HG02759 (cell line): Measurements from ENCODE around the gene RAD1.
"Not testable (repeated sequence)": the region's sequence is repeated elsewhere in the genome, so short reads cannot be mapped to it uniquely, and the experiment has no call there.

Source experiments
- ATAC-seq: cut with Tn5 transposase; IDR thresholded peaks from one replicate; pipeline ENCODE4 v1.9.1; 2021; ENCODE audit warnings: mild to moderate bottlenecking, moderate library complexity; ENCODE audit not compliant: unreplicated experiment

The RAD1 gene, protein sequence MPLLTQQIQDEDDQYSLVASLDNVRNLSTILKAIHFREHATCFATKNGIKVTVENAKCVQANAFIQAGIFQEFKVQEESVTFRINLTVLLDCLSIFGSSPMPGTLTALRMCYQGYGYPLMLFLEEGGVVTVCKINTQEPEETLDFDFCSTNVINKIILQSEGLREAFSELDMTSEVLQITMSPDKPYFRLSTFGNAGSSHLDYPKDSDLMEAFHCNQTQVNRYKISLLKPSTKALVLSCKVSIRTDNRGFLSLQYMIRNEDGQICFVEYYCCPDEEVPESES

DNA sequence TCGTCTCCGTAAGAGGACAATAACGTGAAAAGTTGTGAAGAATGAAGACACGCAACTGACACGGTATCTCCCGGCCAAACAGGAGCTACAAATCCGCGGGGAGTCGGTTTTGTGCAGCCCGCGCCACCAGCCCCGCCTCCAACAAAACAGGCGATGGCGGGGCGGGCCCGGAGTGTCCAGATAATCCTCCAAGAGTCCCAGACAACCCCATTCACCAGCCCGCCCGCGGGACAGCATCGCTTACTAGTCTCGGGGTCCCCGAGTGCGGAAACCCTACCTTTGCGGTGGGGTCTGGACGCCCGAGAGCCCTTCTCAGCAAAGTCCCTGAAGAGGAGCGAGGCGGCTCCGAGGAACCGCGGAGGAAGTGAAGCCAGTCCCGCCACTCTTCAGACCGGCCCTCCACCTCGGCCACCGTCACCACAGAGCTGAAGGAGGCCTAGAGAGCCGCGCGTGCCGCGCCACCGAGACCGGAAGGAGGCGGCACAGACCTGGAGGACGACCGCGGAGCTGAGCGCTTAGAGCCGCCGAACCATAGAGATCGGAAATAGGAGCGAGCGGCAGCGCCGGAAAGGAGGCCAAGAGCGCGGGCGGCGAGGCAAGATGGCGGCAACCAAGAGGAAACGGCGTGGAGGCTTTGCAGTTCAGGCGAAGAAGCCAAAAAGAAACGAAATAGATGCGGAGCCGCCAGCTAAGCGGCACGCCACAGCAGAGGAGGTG is at the start of gene RAD1, which contains the start of gene BRIX1:
TSS of gene RAD1 (minus strand) at position 366 of the 717 bp plus-strand sequence. CDS start 612 bp downstream, outside the sequence.
TSS of gene BRIX1 (plus strand) at position 573 of the 717 bp plus-strand sequence. CDS start at position 601, 28 bp downstream.
- peak; percentile 97 for ATAC-seq

DNA sequence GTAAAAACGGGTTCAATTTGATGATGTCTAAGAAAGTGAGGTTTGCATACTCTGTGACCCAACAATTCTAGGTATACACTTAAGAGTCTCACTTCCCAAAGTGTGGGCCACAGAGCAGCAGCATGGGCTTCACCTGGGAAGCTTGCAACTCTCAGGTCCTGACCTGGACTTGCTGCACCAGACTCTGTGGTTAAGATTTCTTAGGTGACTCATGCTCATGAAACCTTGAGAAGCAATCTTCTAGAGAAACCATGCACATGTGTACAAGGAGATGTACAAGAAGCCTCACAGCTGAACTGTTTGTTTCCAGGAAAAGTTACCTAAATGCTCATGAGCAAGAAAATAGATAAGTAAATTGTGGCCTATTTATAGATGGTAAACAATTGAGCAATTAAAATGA is 44.0 kb upstream of the RAD1 start:
- ATAC-seq: peak; percentile 96

DNA sequence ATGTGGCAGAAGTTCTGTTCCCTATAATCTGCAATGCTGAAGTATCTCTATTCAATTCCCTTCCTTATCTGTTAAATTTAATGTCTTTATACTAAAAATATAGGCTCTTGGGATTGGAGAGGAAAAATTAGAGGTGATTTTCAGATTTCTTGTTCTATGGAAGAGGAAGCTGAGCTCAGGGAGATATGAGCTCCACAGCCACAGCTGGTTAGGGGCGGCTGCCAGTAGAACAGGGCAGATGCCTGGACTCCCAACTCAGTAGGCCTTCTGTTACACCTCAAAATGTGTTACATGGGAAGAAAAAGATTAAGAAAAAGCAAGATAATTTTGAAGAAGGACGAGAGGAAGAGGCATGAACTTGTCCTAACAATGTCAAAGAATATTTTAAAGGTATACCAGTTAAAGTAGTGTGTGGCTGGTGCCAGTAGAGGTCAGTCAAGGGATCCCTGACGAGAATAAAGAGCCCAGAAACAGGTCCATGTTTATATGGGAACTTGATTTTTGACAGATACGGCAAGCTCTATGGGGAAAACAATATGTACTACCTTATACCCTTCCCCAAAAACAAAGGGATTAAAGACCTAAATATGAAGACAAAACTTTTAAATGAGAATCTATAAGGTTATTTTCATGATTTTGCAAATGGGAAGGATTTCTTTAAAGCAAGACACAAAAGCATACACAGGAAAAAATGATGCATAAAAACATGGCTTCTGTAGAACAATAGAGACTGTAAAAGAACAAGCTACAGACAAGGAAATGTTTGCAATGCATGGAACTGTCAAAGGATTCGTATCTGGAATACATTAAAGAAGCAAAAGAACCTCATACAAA is 42.8 kb upstream of the RAD1 start:
- no peak for ATAC-seq

DNA sequence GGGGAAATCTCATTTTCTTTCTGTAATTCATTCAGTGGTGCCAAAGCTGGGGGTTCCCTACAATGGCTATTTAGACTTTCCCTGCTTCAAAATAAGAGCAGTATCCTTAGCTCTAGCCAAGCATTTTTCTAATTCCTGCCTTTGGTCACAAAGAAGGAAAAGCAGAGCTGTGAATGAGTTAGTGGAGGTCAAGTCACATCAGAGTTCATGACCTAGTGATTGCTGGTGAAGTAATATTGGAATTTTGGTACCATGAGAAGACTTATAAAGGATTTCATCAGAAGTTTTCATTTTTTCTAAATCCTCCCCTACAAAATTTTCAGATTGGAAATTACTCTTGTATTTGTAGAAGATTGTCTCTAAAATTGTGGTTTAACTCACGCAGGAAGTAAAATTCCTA is 42.0 kb upstream of the RAD1 start:
- ATAC-seq: no peak

DNA sequence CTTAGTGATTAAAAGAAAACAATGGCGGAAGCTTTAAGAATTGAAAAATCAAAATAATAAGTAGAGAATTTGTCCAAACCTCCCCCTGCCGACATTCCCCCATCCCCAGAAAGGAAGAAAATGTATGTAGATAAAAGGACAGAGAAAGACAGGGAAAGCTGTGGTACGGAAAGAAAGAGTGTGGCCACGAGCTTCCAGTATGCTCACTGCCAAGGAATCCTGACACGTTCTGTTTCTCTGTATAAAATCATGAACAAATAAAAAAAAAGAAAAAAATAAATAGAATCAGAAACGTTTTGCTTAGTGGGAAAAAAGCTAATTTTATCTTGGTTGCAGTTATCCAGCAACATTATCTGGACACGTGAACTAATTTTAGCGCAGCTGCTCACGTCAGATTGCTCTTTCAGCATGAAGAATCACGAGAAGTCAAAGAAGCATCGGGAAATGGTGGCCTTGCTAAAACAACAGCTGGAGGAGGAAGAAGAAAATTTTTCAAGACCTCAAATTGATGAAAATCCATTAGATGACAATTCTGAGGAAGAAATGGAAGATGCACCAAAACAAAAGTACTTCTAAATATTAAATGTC is 29.2 kb upstream of the RAD1 start:
- ATAC-seq: no peak

DNA sequence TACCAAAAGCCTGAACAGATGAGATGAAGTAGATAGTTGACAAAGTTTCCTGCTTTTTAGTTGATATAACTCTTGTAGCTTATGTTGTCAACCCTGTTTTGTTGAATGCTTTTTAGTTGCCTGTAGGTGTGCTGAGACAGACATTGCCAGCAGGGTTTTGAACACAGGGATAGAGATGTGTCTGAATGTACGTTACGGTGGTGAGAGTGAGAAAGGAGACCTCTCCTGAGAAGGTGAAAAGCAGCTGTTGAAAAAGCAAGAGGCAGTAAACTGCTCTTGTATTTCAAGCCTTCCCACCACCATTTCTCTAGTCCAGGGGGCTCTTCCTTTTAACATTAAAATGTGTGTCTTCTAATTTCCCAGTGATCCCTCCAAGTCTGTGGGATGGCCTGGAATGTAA is 28.7 kb upstream of the RAD1 start:
- ATAC-seq: no peak

DNA sequence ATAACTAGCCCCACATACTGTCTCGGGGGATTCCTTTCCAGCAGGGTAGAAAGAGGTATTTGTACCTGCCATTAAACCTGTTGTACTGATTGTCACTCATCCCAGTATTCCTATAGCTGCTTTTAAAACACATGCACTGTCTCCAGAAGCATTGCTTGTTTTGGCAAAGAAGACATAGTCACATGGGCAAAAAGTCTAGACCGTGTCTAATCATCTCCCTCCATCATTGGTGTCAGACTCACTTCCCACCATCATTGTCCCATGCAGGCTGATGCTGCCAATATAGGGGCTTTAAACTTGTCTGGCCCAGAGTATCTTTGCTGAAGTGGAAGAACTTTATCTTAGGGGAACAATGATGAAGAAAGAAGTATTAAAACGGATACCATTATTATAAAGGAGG is 26.6 kb upstream of the RAD1 start:
- ATAC-seq: no peak

DNA sequence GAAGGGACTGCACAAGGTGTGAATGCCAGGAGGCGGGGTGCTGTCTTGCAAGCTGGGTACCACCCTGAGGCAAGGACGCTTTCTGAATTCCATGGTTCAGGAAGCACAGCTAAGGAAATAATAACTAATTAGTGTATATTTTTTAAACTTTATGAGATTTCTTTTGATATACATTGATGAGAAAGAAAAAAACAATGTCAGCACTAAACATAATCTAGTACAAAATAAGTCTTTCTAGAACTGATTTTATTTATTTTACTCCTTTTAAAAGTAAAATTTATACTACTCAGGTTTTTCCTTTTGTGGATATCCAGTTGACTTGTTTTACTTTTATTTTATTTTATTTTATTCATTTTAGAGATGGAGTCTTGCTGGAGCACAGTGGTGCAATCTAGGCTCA is 17.6 kb upstream of the RAD1 start:
- no peak for ATAC-seq

DNA sequence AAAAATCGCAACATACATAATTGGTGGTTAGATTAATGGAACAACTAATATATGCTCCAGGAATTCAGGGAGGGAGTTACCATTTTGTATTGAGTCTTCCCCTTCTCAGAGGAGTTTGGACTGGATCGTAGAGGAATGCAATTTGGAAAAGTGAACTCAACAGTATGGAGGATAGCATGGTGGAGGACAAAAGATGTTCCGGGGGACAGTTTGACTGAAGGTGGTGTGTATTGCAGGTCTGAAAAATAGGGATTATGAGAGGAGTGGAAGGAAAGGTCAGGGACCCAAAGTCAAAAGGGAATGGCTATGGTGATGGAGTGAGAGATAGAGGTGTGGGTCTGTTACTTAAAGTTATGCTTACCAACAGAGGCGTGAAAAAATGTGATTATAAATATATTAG is 15.6 kb upstream of the RAD1 start:
- no peak for ATAC-seq

DNA sequence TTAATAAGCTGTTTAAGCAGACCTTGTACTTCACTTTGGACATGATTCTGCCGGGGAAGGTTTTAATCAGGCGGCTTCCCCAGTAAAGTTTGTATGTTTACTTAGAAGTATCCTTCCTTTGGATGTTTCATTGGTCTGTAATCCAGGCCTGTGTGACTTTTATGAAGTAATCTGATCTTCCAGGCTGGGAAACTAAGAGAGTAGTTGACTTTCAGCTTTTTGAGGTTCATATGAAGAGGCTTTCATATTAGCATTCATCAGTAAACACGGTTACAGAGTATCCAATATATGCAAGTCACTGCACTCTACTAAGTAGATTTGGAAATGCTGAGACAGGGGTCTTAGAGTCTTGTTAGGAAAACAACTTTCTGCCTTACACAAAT is 15.1 kb upstream of the RAD1 start:
- no peak for ATAC-seq

DNA sequence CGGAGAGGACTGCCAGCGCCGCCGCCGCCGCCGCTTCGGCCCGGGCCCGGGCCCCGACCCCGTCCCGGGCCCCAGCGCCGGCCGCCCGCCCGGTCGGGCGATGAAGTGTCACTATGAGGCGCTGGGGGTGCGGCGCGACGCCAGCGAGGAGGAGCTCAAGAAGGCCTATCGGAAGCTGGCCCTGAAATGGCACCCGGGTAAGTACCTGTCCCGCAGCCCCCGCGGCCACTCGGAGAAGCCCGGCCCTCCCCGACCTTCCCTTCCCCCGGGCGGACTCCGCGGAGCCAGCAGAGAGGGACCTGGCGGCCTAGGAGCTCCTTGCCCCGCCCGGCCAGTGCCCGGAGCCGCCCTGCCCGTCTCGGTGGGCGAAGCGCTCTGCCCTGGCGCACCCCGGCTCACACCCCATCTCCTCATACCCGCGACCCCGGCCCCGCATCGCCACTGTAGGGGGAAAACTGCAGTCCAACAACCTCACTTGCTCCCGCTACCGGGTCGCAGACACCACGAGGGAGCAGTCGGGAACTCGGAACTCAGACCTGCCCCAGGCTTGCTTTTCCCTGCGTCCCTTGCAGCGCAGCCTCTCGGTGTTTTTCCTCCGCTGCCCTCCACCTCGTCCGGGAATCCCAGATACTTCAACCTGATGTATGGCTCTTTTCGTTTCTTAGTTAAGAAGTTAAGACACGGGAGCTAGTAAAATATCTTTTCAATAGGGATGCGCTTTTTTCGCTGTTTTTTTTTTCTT is 14.6 kb upstream of the RAD1 start:
- ATAC-seq: peak; percentile 80

DNA sequence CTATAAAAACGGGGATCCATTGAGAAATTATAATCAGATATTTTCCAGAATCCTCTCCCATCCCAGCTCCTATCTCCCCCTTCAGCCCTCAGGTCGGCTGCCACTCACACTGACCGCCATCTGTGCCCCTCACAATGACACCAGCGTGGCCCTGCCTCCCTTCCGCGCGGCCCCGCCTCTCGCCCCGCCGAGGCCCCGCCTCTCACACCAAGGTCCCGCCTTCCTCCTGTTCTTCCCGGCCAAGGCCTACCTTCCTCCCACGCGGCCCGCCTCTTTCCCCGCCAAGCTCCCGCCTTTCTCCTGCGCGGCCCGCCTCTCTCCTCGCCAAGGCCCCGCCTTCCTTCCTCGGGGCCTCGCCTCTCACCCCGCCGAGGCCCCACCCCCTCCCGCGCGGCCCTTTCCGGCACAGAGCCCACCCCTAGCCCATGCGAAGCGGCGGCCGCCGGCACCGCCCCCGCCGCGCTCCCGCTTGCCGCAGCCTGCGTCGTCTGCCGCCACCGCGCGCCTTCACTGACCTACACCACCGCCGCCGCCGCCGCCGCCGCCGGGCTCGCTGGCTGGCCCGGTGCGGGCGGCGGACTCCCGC is 13.9 kb upstream of the RAD1 start, which contains the start of gene DNAJC21:
TSS of gene DNAJC21 (plus strand) at position 426 of the 586 bp plus-strand sequence. CDS start 261 bp downstream, outside the sequence.
- ATAC-seq: peak; percentile 87

DNA sequence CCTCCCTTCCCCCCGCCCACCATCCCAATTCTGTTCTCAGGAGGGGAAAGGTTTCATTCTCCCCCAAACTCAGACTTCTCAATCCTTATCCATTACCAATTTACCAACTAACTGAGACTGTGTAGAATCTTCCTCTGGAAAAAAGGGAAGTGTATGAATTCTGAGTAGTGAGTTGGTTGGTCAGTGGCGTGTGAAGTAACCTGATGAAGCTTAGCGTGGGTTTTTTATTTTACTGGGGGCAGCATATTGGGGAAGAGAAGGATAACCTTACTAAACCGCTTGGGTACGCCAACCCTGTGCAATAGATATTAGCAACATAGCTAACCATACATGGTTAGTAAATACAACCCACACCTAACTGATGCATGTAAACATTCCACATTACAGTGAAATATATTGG is 13.0 kb upstream of the RAD1 start:
- no peak for ATAC-seq

DNA sequence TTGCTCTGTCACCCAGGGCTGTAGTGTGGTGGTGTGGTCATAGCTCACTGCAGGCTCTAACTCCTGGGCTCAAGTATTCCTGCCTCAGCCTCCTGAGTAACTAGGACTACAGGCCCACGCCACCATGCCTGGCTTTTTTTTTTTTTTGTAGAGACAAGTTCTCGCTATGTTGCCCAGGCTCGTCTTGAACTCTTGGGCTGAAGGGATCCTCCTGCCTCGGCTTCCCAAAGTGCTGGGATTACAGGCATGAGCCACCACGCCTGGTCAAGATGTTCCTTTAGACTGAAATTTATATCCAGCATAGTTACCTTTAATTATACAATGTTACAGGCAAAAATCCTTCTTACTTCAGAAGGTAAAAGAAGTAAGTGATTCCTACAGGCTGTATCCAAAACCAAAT is 12.5 kb upstream of the RAD1 start:
- no peak for ATAC-seq

DNA sequence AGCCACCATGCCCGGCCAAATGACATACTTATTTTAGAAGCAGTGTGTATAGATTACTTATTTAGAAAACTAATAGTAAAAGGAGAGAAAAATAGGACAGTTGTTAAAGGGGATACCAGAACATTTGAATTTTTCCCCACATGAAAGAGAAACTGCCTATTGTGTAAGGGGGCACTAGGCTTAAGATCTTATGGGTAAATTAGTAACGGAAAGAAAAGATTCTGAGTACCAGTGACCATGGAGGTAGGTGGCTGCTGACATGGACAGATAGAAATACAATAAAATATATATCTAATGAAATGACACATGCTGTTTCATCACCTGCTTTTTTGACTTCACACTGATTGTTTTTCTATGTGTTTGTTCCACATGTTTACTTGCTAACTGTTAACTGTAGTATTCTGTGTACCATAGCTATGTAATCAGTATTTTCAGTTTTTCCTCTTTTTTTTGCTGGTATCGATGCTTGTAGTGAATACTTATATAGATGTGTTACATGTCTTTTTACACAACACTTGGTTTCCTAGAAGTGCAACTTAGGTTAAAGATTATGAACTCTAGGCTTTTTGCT is 11.1 kb upstream of the RAD1 start:
- ATAC-seq: no peak

DNA sequence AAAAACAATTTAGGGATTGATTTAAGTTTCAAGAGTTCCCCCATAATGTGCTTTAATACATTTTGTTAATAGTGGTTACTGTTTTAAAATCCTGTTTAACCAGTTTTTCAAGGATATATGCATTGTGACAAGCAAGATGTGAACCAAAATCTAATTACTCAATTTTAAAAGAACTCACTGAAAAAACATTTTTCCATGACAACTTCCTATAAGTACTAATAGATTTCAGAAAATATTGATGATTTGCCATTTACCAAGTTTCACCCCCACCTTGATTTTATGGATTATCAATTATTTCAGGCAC is 9.1 kb upstream of the RAD1 start:
- no peak for ATAC-seq

DNA sequence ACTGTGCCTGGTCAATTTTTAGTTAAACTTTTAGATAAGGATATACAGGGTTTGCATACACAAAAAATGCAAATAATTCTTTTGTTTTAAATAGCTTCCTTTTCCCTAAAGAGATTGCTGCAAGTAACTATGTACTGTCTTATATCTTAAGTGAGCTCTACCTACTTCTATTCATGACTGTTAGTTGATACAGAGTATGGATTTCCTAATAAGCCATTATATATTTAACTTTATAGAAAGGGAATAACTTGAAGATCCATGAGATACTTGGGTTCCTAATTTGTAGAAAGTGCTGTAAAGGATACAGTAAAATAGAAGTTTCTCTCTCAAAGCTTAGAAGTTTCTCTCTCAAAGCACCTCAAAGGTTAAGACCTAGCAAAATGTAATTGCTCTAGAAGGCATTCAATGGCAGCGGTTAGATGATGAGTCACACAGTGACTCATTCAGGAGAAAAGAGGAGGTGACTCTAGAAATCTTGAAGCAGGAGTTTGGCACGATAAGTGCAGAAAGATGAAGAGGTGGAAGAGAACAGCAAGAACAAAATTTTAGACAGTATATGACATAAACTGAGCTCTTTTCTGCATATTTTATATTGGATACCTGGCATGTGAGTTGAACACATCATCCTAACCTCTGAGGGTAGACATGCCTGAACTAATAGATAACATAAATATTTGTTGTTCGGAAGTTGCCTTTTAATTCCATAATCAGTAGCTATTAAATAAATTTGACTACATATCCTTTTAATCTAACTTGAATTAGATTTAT is 8.6 kb upstream of the RAD1 start:
- peak; percentile 81 for ATAC-seq

DNA sequence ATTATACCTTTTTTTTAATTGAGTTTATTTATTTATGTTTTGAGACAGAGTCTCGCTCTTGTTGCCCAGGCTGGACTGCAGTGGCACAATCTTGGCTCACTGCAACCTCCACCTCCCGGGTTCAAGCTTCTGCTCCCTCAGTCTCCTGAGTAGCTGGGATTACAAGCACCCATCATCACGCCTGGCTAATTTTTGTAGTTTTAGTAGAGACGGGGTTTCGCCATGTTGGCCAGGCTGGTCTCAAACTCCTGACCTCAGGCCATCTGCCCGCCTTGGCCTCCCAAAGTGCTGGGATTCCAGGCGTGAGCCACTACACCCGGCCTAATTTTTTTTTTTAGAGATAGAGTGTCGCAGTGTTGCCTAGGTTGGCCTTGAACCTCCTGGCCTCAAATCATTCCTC is 8.0 kb upstream of the RAD1 start:
- ATAC-seq: not testable (repeated sequence)

DNA sequence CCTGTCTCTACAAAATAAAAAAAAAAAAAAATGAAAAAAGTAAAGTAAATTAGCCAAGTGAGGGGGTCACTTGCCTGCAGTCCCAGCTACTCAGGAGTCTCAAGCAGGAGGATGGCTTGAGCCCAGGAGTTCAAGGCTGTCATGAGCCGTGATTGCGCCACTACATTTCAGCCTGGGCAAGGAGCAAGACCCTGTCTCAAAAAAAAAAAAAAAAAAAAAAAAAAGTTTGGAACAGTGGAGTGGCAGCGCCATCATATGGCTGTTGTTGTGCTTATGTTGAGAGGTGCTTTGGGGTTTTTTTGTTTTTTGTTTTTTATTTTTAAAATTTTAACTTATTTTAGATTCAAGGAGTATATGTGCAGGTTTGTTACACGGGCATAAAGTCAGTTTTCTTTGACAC is 3.8 kb upstream of the RAD1 start:
- no peak for ATAC-seq
